Suprapubic skin (tissue), 4 donors: ENCODE results near the gene ADRA1B.

Source experiments
- CTCF ChIP-seq, 2 donors: fragments of 200-600 bp in 1 of 2; fragments of 450-650 bp in 1 of 2; sonication (generic) in 1 of 2; IDR thresholded peaks; one replicate each; pipeline ENCODE4 v1.5.1; 2016 to 2019; ENCODE audit warnings: antibody characterized with exemption in 2 of 2, mild to moderate bottlenecking in 1 of 2, moderate library complexity in 1 of 2
- EP300 ChIP-seq: sonication (generic); formaldehyde crosslinking; IDR thresholded peaks from one replicate; pipeline ENCODE4 v1.6.1; 2017; ENCODE audit warnings: antibody characterized with exemption
- POLR2AphosphoS5 ChIP-seq, 3 donors: sonication (generic); formaldehyde crosslinking; IDR thresholded peaks; one replicate each; pipeline ENCODE4 v1.6.1; 2017; ENCODE audit warnings: antibody characterized with exemption in 3 of 3

- TF ChIP-seq CTCF (IDR thresholded peaks at IDR 0.05) (no peak), EP300 (no peak), POLR2AphosphoS5 (IDR thresholded peaks at IDR 0.05) (no peak)
Measured at GRCh38 chr5:159883522-159883950, 32.7 kb upstream of the ADRA1B start.
